Measurements from ENCODE around the gene INTS1.

Gene INTS1

GRCh38 chr7:1494447-1494846 lies 9.7 kb downstream of the INTS1 start:
- TF ChIP-seq JUND (IDR thresholded peaks at IDR 0.05; ENCODE audit: low read depth): no peak
- in situ Hi-C loops (cut with HindIII; ENCODE audit: low pct_unique_long_range_greater_than_20kb, low sequenced_read_pairs): no loop called here
- no peak for DNase-seq (ENCODE audit: low read depth in 1 of 2, low spot score in 1 of 2)

- in situ Hi-C loops (cut with HindIII; ENCODE audit: low pct_unique_long_range_greater_than_20kb, low sequenced_read_pairs): no loop called here
- no peak for DNase-seq (ENCODE audit: low read depth in 1 of 2, low spot score in 1 of 2)
- no peak for TF ChIP-seq JUND (IDR thresholded peaks at IDR 0.05; ENCODE audit: low read depth)
Measured at GRCh38 chr7:1493571-1493970, 10.6 kb downstream of the INTS1 start.

GRCh38 chr7:1493129-1493528 lies 11.1 kb downstream of the INTS1 start:
- DNase-seq (ENCODE audit: low read depth in 1 of 2, low spot score in 1 of 2): no peak
- in situ Hi-C loops (cut with HindIII; ENCODE audit: low pct_unique_long_range_greater_than_20kb, low sequenced_read_pairs): no loop called here
- no peak for TF ChIP-seq JUND (IDR thresholded peaks at IDR 0.05; ENCODE audit: low read depth)

DNA sequence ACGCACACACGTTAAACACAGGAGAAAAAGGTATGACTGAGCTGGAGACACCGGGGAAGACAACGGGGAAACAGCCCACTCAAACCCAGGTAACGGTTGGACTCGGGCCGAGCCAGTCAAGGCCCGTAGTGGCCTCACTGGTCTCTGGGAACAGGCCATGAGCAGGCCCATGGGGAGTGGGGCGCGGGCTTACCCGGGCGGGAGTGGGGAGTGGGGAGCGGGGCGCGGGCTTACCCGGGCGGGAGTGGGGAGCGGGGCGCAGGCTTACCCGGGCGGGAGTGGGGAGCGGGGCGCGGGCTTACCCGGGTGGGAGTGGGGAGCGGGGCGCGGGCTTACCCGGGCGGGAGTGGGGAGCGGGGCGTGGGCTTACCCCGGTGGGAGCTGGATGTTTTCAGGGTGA lies 11.5 kb downstream of the INTS1 start:
- no peak for DNase-seq (ENCODE audit: low read depth in 1 of 2, low spot score in 1 of 2)
- no peak for TF ChIP-seq JUND (IDR thresholded peaks at IDR 0.05; ENCODE audit: low read depth)
- in situ Hi-C loops (cut with HindIII; ENCODE audit: low pct_unique_long_range_greater_than_20kb, low sequenced_read_pairs): no loop called here

DNA sequence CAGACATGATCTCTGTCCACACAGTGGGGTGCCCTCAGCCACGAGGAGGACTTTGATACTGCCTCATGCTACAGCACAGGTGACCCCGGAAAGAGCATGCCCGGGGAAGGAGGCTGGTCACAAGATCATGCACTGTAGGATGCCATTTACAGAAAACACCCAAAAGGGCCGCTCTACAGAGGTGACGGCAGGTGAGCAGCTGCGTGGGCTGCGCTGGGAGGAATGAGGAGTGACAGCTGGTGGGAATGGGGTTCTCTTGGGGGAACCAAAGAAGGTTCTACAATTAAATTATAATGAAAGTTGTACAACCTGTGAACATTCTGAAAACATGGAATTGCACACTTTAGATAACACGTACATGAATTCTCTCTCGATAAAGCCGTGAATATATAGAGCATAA lies 12.0 kb downstream of the INTS1 start:
- DNase-seq (ENCODE audit: low read depth in 1 of 2, low spot score in 1 of 2): no peak
- TF ChIP-seq JUND (IDR thresholded peaks at IDR 0.05; ENCODE audit: low read depth): no peak
- in situ Hi-C loops (cut with HindIII; ENCODE audit: low pct_unique_long_range_greater_than_20kb, low sequenced_read_pairs): no loop called here

DNA sequence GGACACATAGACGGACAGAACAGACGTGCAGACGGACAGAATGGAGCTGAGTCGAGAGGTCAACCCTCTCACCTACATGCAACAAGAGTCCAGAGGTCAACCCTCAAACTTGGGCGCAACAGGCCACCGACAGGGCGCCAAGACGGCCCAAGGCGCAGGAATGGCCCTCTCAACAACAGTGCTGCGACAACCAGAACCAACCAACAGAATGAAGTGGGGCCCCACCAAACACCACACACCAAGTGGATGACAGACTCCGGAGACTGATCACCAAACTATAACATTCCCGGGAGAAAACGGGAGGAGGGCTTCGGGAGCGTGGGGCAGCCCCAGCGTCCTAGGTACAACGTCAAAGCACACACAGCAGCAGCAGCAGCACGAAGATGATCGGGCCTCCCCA lies 13.4 kb downstream of the INTS1 start:
- no peak for DNase-seq (ENCODE audit: low read depth in 1 of 2, low spot score in 1 of 2)
- no peak for TF ChIP-seq JUND (IDR thresholded peaks at IDR 0.05; ENCODE audit: low read depth)
- in situ Hi-C loops (cut with HindIII; ENCODE audit: low pct_unique_long_range_greater_than_20kb, low sequenced_read_pairs): no loop called here

DNA sequence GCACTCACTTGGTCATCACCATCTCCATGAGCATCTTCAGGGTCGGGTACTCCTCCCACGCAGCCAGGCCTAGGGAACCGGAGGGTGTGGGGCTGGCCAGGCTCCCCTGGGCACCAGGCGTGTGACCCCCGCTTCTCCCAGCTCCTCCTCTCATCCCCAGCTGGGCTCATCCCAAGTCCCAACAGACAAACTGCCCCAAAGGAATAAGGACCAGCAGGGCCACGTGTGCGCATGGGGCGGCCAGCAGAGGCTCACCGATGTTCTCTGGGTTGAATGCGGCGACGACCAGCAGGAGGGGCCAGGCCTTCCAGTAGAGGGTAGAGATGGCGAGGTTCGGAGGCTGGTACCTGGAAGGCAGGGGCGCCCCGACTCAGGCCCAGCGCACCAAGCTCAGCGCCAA lies 14.9 kb downstream of the INTS1 start:
- in situ Hi-C loops (cut with HindIII; ENCODE audit: low pct_unique_long_range_greater_than_20kb, low sequenced_read_pairs): no loop called here
- no peak for DNase-seq (ENCODE audit: low read depth in 1 of 2, low spot score in 1 of 2)
- no peak for TF ChIP-seq JUND (IDR thresholded peaks at IDR 0.05; ENCODE audit: low read depth)

- TF ChIP-seq JUND (IDR thresholded peaks at IDR 0.05; ENCODE audit: low read depth): no peak
- in situ Hi-C loops (cut with HindIII; ENCODE audit: low pct_unique_long_range_greater_than_20kb, low sequenced_read_pairs): no loop called here
- DNase-seq (ENCODE audit: low read depth in 1 of 2, low spot score in 1 of 2): no peak
Measured at GRCh38 chr7:1488016-1488415, 16.2 kb downstream of the INTS1 start.

DNA sequence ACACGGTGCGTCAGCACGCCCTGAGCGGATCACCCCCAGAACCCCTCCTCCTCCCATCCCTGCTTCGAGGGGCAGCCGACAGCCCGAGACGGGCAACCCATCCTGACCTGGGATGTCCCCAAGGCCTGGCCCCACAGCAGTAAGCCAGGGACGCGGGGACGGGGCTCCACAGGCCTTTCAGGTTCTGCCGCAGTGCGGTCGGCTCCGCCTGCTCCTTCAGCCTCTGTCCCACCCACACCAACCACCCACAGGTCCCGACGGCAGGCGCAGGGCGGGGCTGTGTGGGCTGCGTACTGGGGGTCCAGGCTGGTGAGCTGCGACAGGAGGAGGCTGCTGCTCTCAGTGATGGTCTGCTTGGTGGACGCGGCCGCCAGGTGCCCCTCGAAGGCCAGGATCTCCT lies 16.7 kb downstream of the INTS1 start:
- TF ChIP-seq JUND (IDR thresholded peaks at IDR 0.05; ENCODE audit: low read depth): no peak

DNA sequence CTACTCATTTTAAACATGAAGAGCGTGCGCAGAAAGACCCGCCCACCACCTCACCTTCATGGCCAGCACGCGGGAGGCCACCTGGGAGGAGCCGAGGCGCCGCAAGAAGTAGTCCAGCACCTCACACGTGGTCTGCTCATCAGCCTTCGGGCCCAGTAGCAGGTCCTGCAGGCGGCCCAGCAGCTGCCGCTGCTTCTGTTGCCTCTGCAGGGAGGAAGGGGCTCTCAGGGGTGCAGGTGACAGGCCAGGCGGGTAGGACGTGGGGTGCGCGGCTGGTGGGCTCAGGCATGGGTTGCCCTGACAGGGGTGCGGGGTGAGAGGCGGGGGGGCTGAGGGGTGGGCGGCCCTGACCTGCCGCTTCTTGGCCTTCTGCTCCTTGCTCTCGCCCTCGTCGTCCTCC lies 17.6 kb downstream of the INTS1 start:
- DNase-seq (ENCODE audit: low read depth in 1 of 2, low spot score in 1 of 2): no peak
- in situ Hi-C loops (cut with HindIII; ENCODE audit: low pct_unique_long_range_greater_than_20kb, low sequenced_read_pairs): no loop called here
- TF ChIP-seq JUND (IDR thresholded peaks at IDR 0.05; ENCODE audit: low read depth): no peak

More for the DNA sequence above, 16.7 kb downstream of the INTS1 start:
- DNase-seq (ENCODE audit: low read depth in 1 of 2, low spot score in 1 of 2): no peak
- in situ Hi-C loops (cut with HindIII; ENCODE audit: low pct_unique_long_range_greater_than_20kb, low sequenced_read_pairs): no loop called here

GRCh38 chr7:1485156-1485555 lies 19.0 kb downstream of the INTS1 start:
- DNase-seq (ENCODE audit: low read depth in 1 of 2, low spot score in 1 of 2): no peak
- no peak for TF ChIP-seq JUND (IDR thresholded peaks at IDR 0.05; ENCODE audit: low read depth)
- in situ Hi-C loops (cut with HindIII; ENCODE audit: low pct_unique_long_range_greater_than_20kb, low sequenced_read_pairs): no loop called here

- no peak for DNase-seq (ENCODE audit: low read depth in 1 of 2, low spot score in 1 of 2)
- no peak for TF ChIP-seq JUND (IDR thresholded peaks at IDR 0.05; ENCODE audit: low read depth)
- in situ Hi-C loops (cut with HindIII; ENCODE audit: low pct_unique_long_range_greater_than_20kb, low sequenced_read_pairs): no loop called here
Measured at GRCh38 chr7:1484569-1484968, 19.6 kb downstream of the INTS1 start.

GRCh38 chr7:1483536-1484505 lies 20.4 kb downstream of the INTS1 start:
- no peak for DNase-seq (ENCODE audit: low read depth in 1 of 2, low spot score in 1 of 2)
- in situ Hi-C loops (cut with HindIII; ENCODE audit: low pct_unique_long_range_greater_than_20kb, low sequenced_read_pairs): no loop called here
- no peak for TF ChIP-seq JUND (IDR thresholded peaks at IDR 0.05; ENCODE audit: low read depth)

DNA sequence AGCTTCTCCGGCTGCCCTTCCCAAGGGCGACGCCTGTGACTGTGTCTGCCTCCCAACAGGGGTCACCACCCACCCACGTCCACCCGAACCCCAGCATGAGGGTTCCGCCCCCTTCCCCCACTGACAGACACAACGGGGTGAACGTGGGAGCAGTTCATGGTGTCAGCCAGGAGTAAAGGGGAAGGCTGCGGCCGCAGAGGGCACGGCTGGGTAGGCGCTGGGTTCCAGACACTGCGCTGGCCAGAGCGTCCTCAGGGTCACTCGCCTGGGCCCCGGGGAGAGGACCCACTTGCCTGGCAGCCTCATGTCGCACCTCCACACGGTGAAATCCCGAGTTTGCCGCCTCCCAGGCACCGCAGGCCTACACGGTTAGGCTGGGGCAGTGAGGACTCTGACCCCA lies 21.1 kb downstream of the INTS1 start:
- no peak for TF ChIP-seq JUND (IDR thresholded peaks at IDR 0.05; ENCODE audit: low read depth)
- no peak for DNase-seq (ENCODE audit: low read depth in 1 of 2, low spot score in 1 of 2)
- in situ Hi-C loops (cut with HindIII; ENCODE audit: low pct_unique_long_range_greater_than_20kb, low sequenced_read_pairs): no loop called here
